OCI-LY3 (cell line): ENCODE measurements around the gene CPSF7.

Source experiments
- H2AFZ ChIP-seq: fragments of 200-600, 300-600 bp; shearing (Covaris generic); 2 replicates; pipeline ENCODE4 v1.6.0; 2014; ENCODE audit warnings: antibody characterized with exemption, low read depth, low read length
- H3K27ac ChIP-seq: fragments of 200-600, 300-600 bp; sonication (generic); 2 replicates; pipeline ENCODE4 v1.5.1; 2014; ENCODE audit warnings: mild to moderate bottlenecking, low read length, moderate library complexity, mixed read lengths
- H3K27me3 ChIP-seq: fragments of 200-600, 300-600 bp; sonication (generic); 2 replicates; pipeline ENCODE4 v1.6.1; 2014; ENCODE audit warnings: low read depth, low read length, mixed read lengths
- H3K36me3 ChIP-seq: fragments of 200-600, 300-600 bp; sonication (generic); replicated peaks from 2 replicates; pipeline ENCODE3; 2014; ENCODE audit warnings: low read depth, low read length, mixed read lengths
- H3K4me1 ChIP-seq: fragments of 300-600, 200-600 bp; sonication (generic); 2 replicates; pipeline ENCODE4 v1.6.1; 2014; ENCODE audit warnings: low read length, mixed read lengths
- H3K4me2 ChIP-seq: fragments of 200-600, 300-600 bp; sonication (generic); 2 replicates; pipeline ENCODE4 v1.6.1; 2014; ENCODE audit warnings: low read length, mixed read lengths
- H3K4me3 ChIP-seq: fragments of 300-600, 200-600 bp; sonication (generic); 2 replicates; pipeline ENCODE4 v1.5.1; 2014; ENCODE audit warnings: antibody characterized with exemption, mild to moderate bottlenecking, low read length, moderate library complexity
- H3K79me2 ChIP-seq: fragments of 300-600, 200-600 bp; shearing (Covaris generic); 2 replicates; pipeline ENCODE4 v1.6.1; 2014; ENCODE audit warnings: mild to moderate bottlenecking, low read length, mixed read lengths
- H3K9ac ChIP-seq: fragments of 300-600, 200-600 bp; shearing (Covaris generic); 2 replicates; pipeline ENCODE4 v1.6.0; 2014; ENCODE audit warnings: mild to moderate bottlenecking, low read length, moderate library complexity
- H3K9me3 ChIP-seq: fragments of 200-600, 300-600 bp; shearing (Covaris generic); 2 replicates; pipeline ENCODE4 v1.6.1; 2014; ENCODE audit warnings: low read length, mixed read lengths; ENCODE audit not compliant: insufficient read depth
- H4K20me1 ChIP-seq: fragments of 200-600, 300-600 bp; sonication (generic); 2 replicates; pipeline ENCODE4 v1.6.1; 2016; ENCODE audit warnings: low read length, mixed read lengths; ENCODE audit not compliant: insufficient read depth
- CTCF ChIP-seq: fragments of 200-600, 300-600 bp; sonication (generic); IDR thresholded peaks from 2 replicates; pipeline ENCODE4 v1.5.1; 2014; ENCODE audit warnings: antibody characterized with exemption, low read length, low read depth
- EZH2phosphoT487 ChIP-seq: fragments of 200-600 bp; shearing (Covaris generic); IDR thresholded peaks from 2 replicates; pipeline ENCODE4 v1.6.1; 2018; ENCODE audit warnings: antibody characterized with exemption, mixed run types, low read depth

Gene CPSF7

GRCh38 chr11:61425367-61426131, 4.2 kb downstream of the CPSF7 start:
- peaks cover 10% of the 10 kb centered on the region; the same call in 1 of the 2 replicates for H4K20me1 ChIP-seq

GRCh38 chr11:61422226-61422625, 7.5 kb downstream of the CPSF7 start:
- peaks cover 14% of the 10 kb centered on the region; the same call in 1 of the 2 replicates for H4K20me1 ChIP-seq
- no peaks in the 10 kb centered on the region for H3K9me3 ChIP-seq
- H3K36me3 ChIP-seq = peaks cover 76% of the 10 kb centered on the region
- peaks cover 92% of the 10 kb centered on the region for H3K79me2 ChIP-seq
- TF ChIP-seq EZH2phosphoT487 (no peak), CTCF (no peak)
- H3K4me3 ChIP-seq = no peak overlapping the region
- no peak overlapping the region for H3K27ac ChIP-seq
- no peak overlapping the region for H3K9ac ChIP-seq
- H2AFZ ChIP-seq = no peak overlapping the region
- H3K4me2 ChIP-seq = no peak overlapping the region
- no peaks in the 10 kb centered on the region for H3K4me1 ChIP-seq
- no peaks in the 10 kb centered on the region for H3K27me3 ChIP-seq

More at GRCh38 chr11:61425367-61426131, 4.2 kb downstream of the CPSF7 start:
- no peak overlapping the region for H3K4me3 ChIP-seq
- H3K27ac ChIP-seq = no peak overlapping the region
- H3K36me3 ChIP-seq = peaks cover 66% of the 10 kb centered on the region
- H3K4me1 ChIP-seq = peaks cover 7% of the 10 kb centered on the region
- no peak overlapping the region for H3K9ac ChIP-seq
- H2AFZ ChIP-seq = no peak overlapping the region
- H3K27me3 ChIP-seq = no peaks in the 10 kb centered on the region
- H3K9me3 ChIP-seq = no peaks in the 10 kb centered on the region
- H3K79me2 ChIP-seq = peaks cover 93% of the 10 kb centered on the region
- no peak overlapping the region for H3K4me2 ChIP-seq
- TF ChIP-seq CTCF = no peak
- TF ChIP-seq EZH2phosphoT487 = no peak

- peaks cover 20% of the 10 kb centered on the region; the same call in 1 of the 2 replicates for H4K20me1 ChIP-seq
- H3K79me2 ChIP-seq = peaks cover 58% of the 10 kb centered on the region
- no peak overlapping the region for H2AFZ ChIP-seq
- no peak overlapping the region for H3K4me2 ChIP-seq
- no peak for TF ChIP-seq CTCF
- no peak for TF ChIP-seq EZH2phosphoT487
- H3K9ac ChIP-seq = no peak overlapping the region
- no peaks in the 10 kb centered on the region for H3K9me3 ChIP-seq
- peaks cover 78% of the 10 kb centered on the region for H3K36me3 ChIP-seq
- H3K27me3 ChIP-seq = no peaks in the 10 kb centered on the region
- no peak overlapping the region for H3K4me3 ChIP-seq
- no peak overlapping the region for H3K27ac ChIP-seq
- no peaks in the 10 kb centered on the region for H3K4me1 ChIP-seq
Observed at GRCh38 chr11:61418136-61418535, 11.6 kb downstream of the CPSF7 start.

GRCh38 chr11:61417670-61418069, 12.1 kb downstream of the CPSF7 start:
- Histone ChIP-seq H3K27ac (no peak overlapping the region), H3K79me2 (peaks cover 55% of the 10 kb centered on the region), H3K9ac (no peak overlapping the region)

More at GRCh38 chr11:61417670-61418069, 12.1 kb downstream of the CPSF7 start:
- Histone ChIP-seq H3K4me3 (no peak overlapping the region), H2AFZ (no peak overlapping the region), H3K36me3 (peaks cover 81% of the 10 kb centered on the region), H3K4me2 (no peak overlapping the region), H3K9me3 (no peaks in the 10 kb centered on the region), H3K4me1 (no peaks in the 10 kb centered on the region), H4K20me1 (peaks cover 20% of the 10 kb centered on the region; the same call in 1 of the 2 replicates), H3K27me3 (no peaks in the 10 kb centered on the region)
- TF ChIP-seq CTCF (no peak), EZH2phosphoT487 (no peak)
